ENCODE measurements around the gene MBTD1. TPM values are rescaled to one million over a fixed set of nuclear protein-coding genes. Genes with fewer than 3 reads are reported as not detected.

Gene MBTD1
- total and polyA plus RNA-seq, 10 of the 15 experiments (the other 5 are each of a cell fraction or from before 2014, with no cell fraction given): 1.3 to 16.7 (median 9.5) TPM

DNA sequence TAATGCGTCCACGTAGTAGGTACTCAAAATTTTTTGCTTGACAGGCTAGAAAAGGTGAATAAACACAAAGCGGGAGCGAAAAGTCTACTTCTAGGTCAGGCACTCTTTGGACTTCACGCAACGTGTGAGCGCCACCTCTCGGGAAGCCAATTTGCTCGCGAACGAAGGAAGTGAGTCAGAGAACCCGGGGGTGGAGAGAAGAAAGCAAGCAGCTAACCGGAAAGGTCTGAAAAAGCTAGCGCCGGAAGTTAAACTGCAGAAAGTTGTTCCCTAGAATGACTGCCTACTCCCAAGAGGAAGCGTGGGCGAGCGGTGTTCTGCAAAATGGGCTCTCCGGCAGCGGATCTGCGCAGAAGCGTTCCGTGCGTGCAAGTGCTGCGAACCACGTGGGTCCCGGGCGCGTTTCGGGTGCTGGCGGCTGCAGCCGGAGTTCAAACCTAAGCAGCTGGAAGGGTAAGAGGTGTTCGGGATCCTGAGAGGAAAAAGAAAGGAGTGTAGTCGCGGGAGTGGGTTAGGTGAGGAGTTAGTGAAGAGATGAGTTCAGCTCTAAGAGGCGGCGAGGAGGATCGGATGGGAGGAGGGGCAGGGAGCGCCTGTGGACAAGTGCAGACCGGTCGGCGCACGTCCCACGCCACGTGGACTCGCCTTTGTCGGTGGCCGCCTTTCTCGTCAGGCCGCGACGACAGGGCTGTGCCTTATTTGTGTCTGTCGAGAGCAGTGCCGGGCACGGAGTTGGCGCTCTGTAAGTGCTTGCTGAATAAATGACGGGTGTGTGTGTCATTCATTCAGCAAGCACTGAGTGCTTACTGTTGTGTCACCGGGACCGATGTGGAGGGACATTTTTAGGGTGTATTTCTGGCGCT is 106.4 kb downstream of the MBTD1 start, which contains the start of gene NME1 (continued):
- peak; percentile 99 for TF ChIP-seq ZNF207 (IDR thresholded peaks at IDR 0.05; ENCODE audit: borderline replicate concordance)
- no peak for TF ChIP-seq EZH2 (IDR thresholded peaks at IDR 0.05; ENCODE audit: borderline replicate concordance, control insufficient read depth, low read depth, low read length)
- TF ChIP-seq STAT3 (IDR thresholded peaks at IDR 0.05; ENCODE audit: low read depth, low read length): peak; percentile 79; the same call in 1 of the 2 replicates
- TF ChIP-seq NR2F1 (conservative IDR thresholded peaks at IDR 0.05): no peak; the same call in none of the 2 replicates
- TF ChIP-seq HDAC6 (IDR thresholded peaks at IDR 0.05; ENCODE audit: unreplicated experiment): no peak
- peak; percentile 94 for TF ChIP-seq TARDBP (IDR thresholded peaks at IDR 0.05; ENCODE audit: borderline replicate concordance)
- peak; percentile 59 for TF ChIP-seq JUNB (IDR thresholded peaks at IDR 0.05)
- TF ChIP-seq JUND (IDR thresholded peaks at IDR 0.05; ENCODE audit: low read depth, low read length): peak; percentile 13; the same call in 1 of the 2 replicates
- TF ChIP-seq HCFC1 (IDR thresholded peaks at IDR 0.05; ENCODE audit: low read length): peak; percentile 97
- no peak for TF ChIP-seq MTA3 (IDR thresholded peaks at IDR 0.05; ENCODE audit: borderline replicate concordance, low read length)
- TF ChIP-seq CREB1 (IDR thresholded peaks at IDR 0.05; ENCODE audit: low read depth): peak; percentile 90
- peak; percentile 92 for TF ChIP-seq ZNF24 (IDR thresholded peaks at IDR 0.05)
- TF ChIP-seq, protein P1, sequence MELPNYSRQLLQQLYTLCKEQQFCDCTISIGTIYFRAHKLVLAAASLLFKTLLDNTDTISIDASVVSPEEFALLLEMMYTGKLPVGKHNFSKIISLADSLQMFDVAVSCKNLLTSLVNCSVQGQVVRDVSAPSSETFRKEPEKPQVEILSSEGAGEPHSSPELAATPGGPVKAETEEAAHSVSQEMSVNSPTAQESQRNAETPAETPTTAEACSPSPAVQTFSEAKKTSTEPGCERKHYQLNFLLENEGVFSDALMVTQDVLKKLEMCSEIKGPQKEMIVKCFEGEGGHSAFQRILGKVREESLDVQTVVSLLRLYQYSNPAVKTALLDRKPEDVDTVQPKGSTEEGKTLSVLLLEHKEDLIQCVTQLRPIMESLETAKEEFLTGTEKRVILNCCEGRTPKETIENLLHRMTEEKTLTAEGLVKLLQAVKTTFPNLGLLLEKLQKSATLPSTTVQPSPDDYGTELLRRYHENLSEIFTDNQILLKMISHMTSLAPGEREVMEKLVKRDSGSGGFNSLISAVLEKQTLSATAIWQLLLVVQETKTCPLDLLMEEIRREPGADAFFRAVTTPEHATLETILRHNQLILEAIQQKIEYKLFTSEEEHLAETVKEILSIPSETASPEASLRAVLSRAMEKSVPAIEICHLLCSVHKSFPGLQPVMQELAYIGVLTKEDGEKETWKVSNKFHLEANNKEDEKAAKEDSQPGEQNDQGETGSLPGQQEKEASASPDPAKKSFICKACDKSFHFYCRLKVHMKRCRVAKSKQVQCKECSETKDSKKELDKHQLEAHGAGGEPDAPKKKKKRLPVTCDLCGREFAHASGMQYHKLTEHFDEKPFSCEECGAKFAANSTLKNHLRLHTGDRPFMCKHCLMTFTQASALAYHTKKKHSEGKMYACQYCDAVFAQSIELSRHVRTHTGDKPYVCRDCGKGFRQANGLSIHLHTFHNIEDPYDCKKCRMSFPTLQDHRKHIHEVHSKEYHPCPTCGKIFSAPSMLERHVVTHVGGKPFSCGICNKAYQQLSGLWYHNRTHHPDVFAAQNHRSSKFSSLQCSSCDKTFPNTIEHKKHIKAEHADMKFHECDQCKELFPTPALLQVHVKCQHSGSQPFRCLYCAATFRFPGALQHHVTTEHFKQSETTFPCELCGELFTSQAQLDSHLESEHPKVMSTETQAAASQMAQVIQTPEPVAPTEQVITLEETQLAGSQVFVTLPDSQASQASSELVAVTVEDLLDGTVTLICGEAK (IDR thresholded peaks at IDR 0.05; ENCODE audit: borderline replicate concordance): peak; percentile 100
- TF ChIP-seq KDM1A (IDR thresholded peaks at IDR 0.05; ENCODE audit: borderline replicate concordance): no peak
- peak; percentile 83 for TF ChIP-seq SIX5 (IDR thresholded peaks at IDR 0.05; ENCODE audit: low read depth, low read length, severe bottlenecking)
- peak; percentile 95 for TF ChIP-seq SP1 (IDR thresholded peaks at IDR 0.05; ENCODE audit: low read depth, low read length)
- TF ChIP-seq RELA (IDR thresholded peaks at IDR 0.05; ENCODE audit: borderline replicate concordance, partially characterized antibody): peak; percentile 92
- TF ChIP-seq, protein P2, sequence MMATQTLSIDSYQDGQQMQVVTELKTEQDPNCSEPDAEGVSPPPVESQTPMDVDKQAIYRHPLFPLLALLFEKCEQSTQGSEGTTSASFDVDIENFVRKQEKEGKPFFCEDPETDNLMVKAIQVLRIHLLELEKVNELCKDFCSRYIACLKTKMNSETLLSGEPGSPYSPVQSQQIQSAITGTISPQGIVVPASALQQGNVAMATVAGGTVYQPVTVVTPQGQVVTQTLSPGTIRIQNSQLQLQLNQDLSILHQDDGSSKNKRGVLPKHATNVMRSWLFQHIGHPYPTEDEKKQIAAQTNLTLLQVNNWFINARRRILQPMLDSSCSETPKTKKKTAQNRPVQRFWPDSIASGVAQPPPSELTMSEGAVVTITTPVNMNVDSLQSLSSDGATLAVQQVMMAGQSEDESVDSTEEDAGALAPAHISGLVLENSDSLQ (IDR thresholded peaks at IDR 0.05): peak; percentile 82
- TF ChIP-seq NR2C2 (IDR thresholded peaks at IDR 0.05; ENCODE audit: borderline replicate concordance, control insufficient read depth, insufficient read length, low read depth): no peak
- peak; percentile 97 for TF ChIP-seq CBX5 (IDR thresholded peaks at IDR 0.05; ENCODE audit: low read depth)
- TF ChIP-seq, protein P3, sequence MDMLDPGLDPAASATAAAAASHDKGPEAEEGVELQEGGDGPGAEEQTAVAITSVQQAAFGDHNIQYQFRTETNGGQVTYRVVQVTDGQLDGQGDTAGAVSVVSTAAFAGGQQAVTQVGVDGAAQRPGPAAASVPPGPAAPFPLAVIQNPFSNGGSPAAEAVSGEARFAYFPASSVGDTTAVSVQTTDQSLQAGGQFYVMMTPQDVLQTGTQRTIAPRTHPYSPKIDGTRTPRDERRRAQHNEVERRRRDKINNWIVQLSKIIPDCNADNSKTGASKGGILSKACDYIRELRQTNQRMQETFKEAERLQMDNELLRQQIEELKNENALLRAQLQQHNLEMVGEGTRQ (IDR thresholded peaks at IDR 0.05; ENCODE audit: borderline replicate concordance, low read depth, low read length): peak; percentile 75
- peak; percentile 60 to 84 for TF ChIP-seq IKZF2 (IDR thresholded peaks at IDR 0.05)
- peak; percentile 64 for TF ChIP-seq ATF7 (IDR thresholded peaks at IDR 0.05; ENCODE audit: low read depth)
- peak; percentile 79 for TF ChIP-seq MYB (IDR thresholded peaks at IDR 0.05; ENCODE audit: borderline replicate concordance, low read depth, low read length)
- peak; percentile 79 for TF ChIP-seq RUNX3 (IDR thresholded peaks at IDR 0.05; ENCODE audit: low read length)
- peak; percentile 87; the same call in 1 of the 2 replicates for TF ChIP-seq TCF3 (IDR thresholded peaks at IDR 0.05; ENCODE audit: borderline replicate concordance, insufficient read depth, low read depth, low read length)

All from GM12878 (cell line).